HG03108 (cell line): ENCODE measurements around the gene ABCA6.
"Not testable (repeated sequence)": the region's sequence is repeated elsewhere in the genome, so short reads cannot be mapped to it uniquely, and the experiment has no call there.

Experiments used
- ATAC-seq: cut with Tn5 transposase; IDR thresholded peaks from one replicate; pipeline ENCODE4 v1.9.1; 2021; ENCODE audit warnings: moderate library complexity; ENCODE audit not compliant: unreplicated experiment

Gene ABCA6

GRCh38 chr17:69073392-69073791 is 68.3 kb downstream of the ABCA6 start:
- ATAC-seq, result not testable (repeated sequence)

- ATAC-seq, result not testable (repeated sequence)
Observed at GRCh38 chr17:69072803-69073256, 68.9 kb downstream of the ABCA6 start.

GRCh38 chr17:69071233-69071586 is 70.5 kb downstream of the ABCA6 start:
- ATAC-seq, result not testable (repeated sequence)

- ATAC-seq, result not testable (repeated sequence)
Observed at GRCh38 chr17:69070378-69071232, 71.1 kb downstream of the ABCA6 start.

- no peak for ATAC-seq
Observed at GRCh38 chr17:69069226-69069750, 72.4 kb downstream of the ABCA6 start.

GRCh38 chr17:69067274-69068047 is 74.2 kb downstream of the ABCA6 start:
- ATAC-seq, result no peak

- no peak for ATAC-seq
Observed at GRCh38 chr17:69066482-69066881, 75.2 kb downstream of the ABCA6 start.

- no peak for ATAC-seq
Observed at GRCh38 chr17:69065113-69065512, 76.6 kb downstream of the ABCA6 start.

- ATAC-seq, result no peak
Observed at GRCh38 chr17:69064476-69064875, 77.2 kb downstream of the ABCA6 start.

GRCh38 chr17:69064001-69064400 is 77.7 kb downstream of the ABCA6 start:
- ATAC-seq, result no peak

- ATAC-seq, result no peak
Observed at GRCh38 chr17:69062860-69063581, 78.7 kb downstream of the ABCA6 start.

- ATAC-seq, result no peak
Observed at GRCh38 chr17:69061721-69062556, 79.8 kb downstream of the ABCA6 start.

- no peak for ATAC-seq
Observed at GRCh38 chr17:69060822-69061221, 80.9 kb downstream of the ABCA6 start, which contains the start of gene ABCA9. TSS of gene ABCA9 (minus strand) at chr17:69060927. CDS start at chr17:69051126, 9,801 bp downstream.

GRCh38 chr17:69059458-69060175 is 82.1 kb downstream of the ABCA6 start:
- ATAC-seq, result no peak

GRCh38 chr17:69058165-69058564 is 83.5 kb downstream of the ABCA6 start:
- ATAC-seq, result no peak

- no peak for ATAC-seq
Observed at GRCh38 chr17:69057280-69057679, 84.4 kb downstream of the ABCA6 start.

GRCh38 chr17:69056179-69056823 is 85.4 kb downstream of the ABCA6 start:
- no peak for ATAC-seq

GRCh38 chr17:69055334-69055733 is 86.4 kb downstream of the ABCA6 start:
- no peak for ATAC-seq
